ENCODE results near the gene ARL14.

GRCh38 chr3:160665231-160665630 is 11.7 kb upstream of the ARL14 start:
- TF ChIP-seq SIN3A (IDR thresholded peaks at IDR 0.05; ENCODE audit: borderline replicate concordance, insufficient read depth, low read length) (no peak), POLR2AphosphoS5 (IDR thresholded peaks at IDR 0.05; ENCODE audit: low read depth, low read length) (no peak), TAF1 (IDR thresholded peaks at IDR 0.05; ENCODE audit: borderline replicate concordance, insufficient read depth, low read length) (no peak), REST (IDR thresholded peaks at IDR 0.05; ENCODE audit: insufficient read depth in 1 of 2, low read depth in 2 of 2, low read length in 2 of 2) (no peak), FOXP2 (optimal IDR thresholded peaks at IDR 0.05; ENCODE audit: borderline replicate concordance, extremely low read depth, extremely low read length, insufficient read depth) (no peak)
